ENCODE data around the gene ABLIM1. TPM values are rescaled to one million over a fixed set of nuclear protein-coding genes. Genes with fewer than 3 reads are reported as not detected.

ABLIM1 gene
- total RNA-seq, 1 donor from 2014 or later, result 76.9 TPM

- Mint-ChIP-seq H3K4me1 (no peaks in the 10 kb centered on the region), H3K9me3 (no peaks in the 10 kb centered on the region), H3K27ac (peak overlapping the region; percentile 37), H3K4me3 (no peak overlapping the region), H3K27me3 (no peaks in the 10 kb centered on the region), H3K36me3 (ENCODE audit: low read depth) (peaks cover 71% of the 10 kb centered on the region)
- DNase-seq (no peak), ATAC-seq (ENCODE audit: low read depth) (no peak)
- ChIA-PET CTCF (interaction anchor here (1.1 to 1.4 kb wide), 3 partner anchors 23 to 754 kb away, joined by 3 to 5 read pairs (median 3); no protein-coding TSS in a partner anchor), POLR2A (no interaction called here)
- TF ChIP-seq CTCF (IDR thresholded peaks at IDR 0.05), result no peak
- intact Hi-C loops (cut with micrococcal nuclease), result loop anchor here (2.0 kb wide), 1 partner anchor 154 kb away; no protein-coding TSS in a partner anchor
Observed at GRCh38 chr10:114458216-114458920, 199.7 kb downstream of the ABLIM1 start.

GRCh38 chr10:114453576-114453975 lies 204.5 kb downstream of the ABLIM1 start:
- no peaks in the 10 kb centered on the region for H3K9me3 Mint-ChIP-seq
- no peak for DNase-seq
- H3K4me3 Mint-ChIP-seq, result no peak overlapping the region
- H3K27me3 Mint-ChIP-seq, result no peaks in the 10 kb centered on the region
- H3K36me3 Mint-ChIP-seq (ENCODE audit: low read depth), result peaks cover 77% of the 10 kb centered on the region
- no peaks in the 10 kb centered on the region for H3K4me1 Mint-ChIP-seq
- H3K27ac Mint-ChIP-seq, result no peak overlapping the region
- intact Hi-C loops (cut with micrococcal nuclease), result no loop called here
- CTCF ChIA-PET, result no interaction called here
- no peak for TF ChIP-seq CTCF (IDR thresholded peaks at IDR 0.05)
- ATAC-seq (ENCODE audit: low read depth), result no peak
- POLR2A ChIA-PET, result no interaction called here

- Mint-ChIP-seq H3K36me3 (ENCODE audit: low read depth) (peaks cover 81% of the 10 kb centered on the region), H3K4me1 (no peaks in the 10 kb centered on the region), H3K4me3 (no peak overlapping the region), H3K9me3 (no peaks in the 10 kb centered on the region), H3K27ac (no peak overlapping the region), H3K27me3 (no peaks in the 10 kb centered on the region)
- intact Hi-C loops (cut with micrococcal nuclease), result no loop called here
- CTCF ChIA-PET, result no interaction called here
- POLR2A ChIA-PET, result no interaction called here
- DNase-seq (no peak), ATAC-seq (ENCODE audit: low read depth) (no peak)
- no peak for TF ChIP-seq CTCF (IDR thresholded peaks at IDR 0.05)
Observed at GRCh38 chr10:114448897-114449296, 209.2 kb downstream of the ABLIM1 start.

GRCh38 chr10:114445332-114445731 lies 212.7 kb downstream of the ABLIM1 start:
- ChIA-PET POLR2A (no interaction called here), CTCF (no interaction called here)
- Mint-ChIP-seq H3K9me3 (no peaks in the 10 kb centered on the region), H3K4me3 (no peak overlapping the region), H3K27me3 (no peaks in the 10 kb centered on the region), H3K27ac (no peak overlapping the region), H3K36me3 (ENCODE audit: low read depth) (peaks cover 83% of the 10 kb centered on the region), H3K4me1 (no peaks in the 10 kb centered on the region)
- no peak for DNase-seq
- TF ChIP-seq CTCF (IDR thresholded peaks at IDR 0.05), result no peak
- ATAC-seq (ENCODE audit: low read depth), result no peak
- intact Hi-C loops (cut with micrococcal nuclease), result no loop called here

- DNase-seq (no peak), ATAC-seq (ENCODE audit: low read depth) (no peak)
- Mint-ChIP-seq H3K27me3 (no peaks in the 10 kb centered on the region), H3K36me3 (ENCODE audit: low read depth) (peaks cover 84% of the 10 kb centered on the region), H3K4me3 (no peak overlapping the region), H3K9me3 (no peaks in the 10 kb centered on the region), H3K4me1 (no peaks in the 10 kb centered on the region), H3K27ac (no peak overlapping the region)
- ChIA-PET POLR2A (no interaction called here), CTCF (no interaction called here)
- intact Hi-C loops (cut with micrococcal nuclease), result no loop called here
- no peak for TF ChIP-seq CTCF (IDR thresholded peaks at IDR 0.05)
Observed at GRCh38 chr10:114444819-114445218, 213.3 kb downstream of the ABLIM1 start.
